Measurements from ENCODE around the gene POLR2M.

Gene POLR2M

DNA sequence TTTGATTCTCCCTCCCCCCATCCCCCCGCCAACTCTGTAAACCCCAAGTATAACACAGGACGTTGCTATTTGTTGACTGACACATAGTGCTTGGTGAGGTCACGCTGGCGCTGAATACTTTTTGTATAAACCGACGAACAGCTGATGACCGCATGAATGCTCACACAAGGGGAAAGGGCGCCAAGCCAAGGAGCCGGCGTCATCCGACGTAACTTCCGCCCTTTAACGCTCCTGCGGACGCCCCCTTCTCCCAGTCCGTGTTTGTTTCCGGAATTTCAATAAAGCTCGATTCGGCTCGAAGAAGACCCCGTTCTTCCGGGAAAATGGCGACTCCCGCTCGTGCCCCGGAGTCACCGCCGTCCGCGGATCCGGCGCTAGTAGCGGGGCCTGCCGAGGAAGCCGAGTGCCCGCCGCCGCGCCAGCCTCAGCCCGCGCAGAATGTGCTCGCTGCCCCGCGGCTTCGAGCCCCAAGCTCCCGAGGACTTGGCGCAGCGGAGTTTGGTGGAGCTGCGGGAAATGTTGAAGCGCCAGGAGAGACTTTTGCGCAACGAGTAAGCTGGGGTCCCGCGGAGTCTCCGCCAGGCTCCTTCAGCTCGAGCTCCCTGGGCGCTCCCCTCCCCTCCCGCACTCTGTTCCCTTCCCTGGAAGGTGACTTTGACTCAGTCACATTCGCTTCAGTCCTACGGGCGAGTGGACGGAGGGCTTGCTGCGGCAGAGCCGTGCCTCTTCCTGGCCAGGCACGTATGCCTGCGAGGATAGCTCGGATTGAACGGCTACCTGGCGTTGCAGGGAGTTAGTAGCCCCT lies at the start of gene POLR2M:
POLR2M (plus strand) TSS at position 310 of the 805 bp plus-strand sequence; CDS start at position 439, 129 bp downstream.
- DNase-seq (ENCODE audit: low spot score): peak; percentile 80

DNA sequence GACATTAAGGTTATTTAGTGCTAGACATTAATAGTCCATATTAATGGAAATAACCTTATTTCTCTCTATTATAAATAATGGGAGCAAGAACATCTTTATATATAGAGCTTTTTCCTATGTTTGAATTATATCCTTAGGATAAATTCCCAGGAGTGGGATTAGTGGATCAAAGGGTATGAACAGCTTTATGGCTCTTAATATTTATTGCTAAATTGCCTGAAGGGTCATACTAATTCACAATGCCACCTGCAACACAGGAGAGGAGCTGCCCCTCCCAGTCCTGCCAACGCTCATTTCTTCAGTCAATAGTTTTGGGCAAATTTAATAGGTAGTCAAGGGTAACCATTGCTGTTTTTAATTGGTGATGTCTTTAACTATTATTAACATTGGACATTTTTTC lies 48.9 kb upstream of the POLR2M start:
- DNase-seq (ENCODE audit: low spot score): no peak

DNA sequence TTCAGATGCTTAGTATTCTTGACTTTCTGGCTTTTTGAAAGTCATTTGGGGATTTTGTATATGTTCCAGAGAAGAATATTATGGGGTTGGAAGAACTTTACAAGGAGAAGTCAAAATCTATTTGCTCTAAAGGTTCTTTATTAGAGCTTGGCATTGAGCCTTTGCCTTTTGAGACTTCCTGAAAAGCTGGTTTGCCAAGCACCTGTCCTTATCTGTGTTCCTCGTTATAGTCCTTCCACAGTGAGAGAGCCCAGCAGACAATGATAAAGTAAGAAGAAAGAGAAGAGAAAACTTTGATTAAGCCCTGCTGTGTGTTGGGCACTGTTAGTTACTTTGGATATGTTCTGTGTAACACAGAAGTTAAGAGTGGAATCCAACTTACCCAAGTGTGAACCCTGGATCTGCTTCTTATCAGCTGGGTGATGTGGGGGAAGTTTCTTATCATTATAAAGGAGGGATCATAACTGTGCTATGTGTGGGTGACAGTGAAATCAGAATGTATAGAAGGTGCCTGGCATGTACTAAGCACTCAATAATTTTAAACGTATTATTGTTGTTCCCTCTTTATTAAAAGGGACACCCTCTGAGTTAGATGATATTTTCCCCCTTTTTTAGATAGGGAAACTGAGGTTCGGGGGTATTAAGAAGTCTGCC lies 44.3 kb upstream of the POLR2M start:
- DNase-seq (ENCODE audit: low spot score): no peak

DNA sequence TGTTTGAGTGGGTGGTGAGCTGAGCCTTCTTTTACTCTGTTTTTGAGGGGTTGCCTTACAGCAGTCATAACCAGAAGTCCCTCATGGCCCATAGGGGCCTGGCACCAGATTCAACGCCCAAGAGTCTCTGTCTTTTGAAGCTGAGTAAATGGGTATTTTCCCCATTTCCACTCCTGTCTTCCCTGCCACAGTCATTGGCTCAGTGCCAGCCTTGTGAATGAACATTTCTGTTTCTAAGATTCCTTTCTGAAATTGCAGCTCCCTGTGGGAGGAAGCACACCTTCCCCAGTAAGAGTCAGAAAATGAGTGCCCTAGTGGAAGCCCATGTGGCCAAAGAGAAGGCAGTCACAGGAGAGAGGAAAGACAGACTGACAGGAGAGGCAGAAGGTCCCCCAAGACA lies 43.7 kb upstream of the POLR2M start:
- DNase-seq (ENCODE audit: low spot score): no peak

DNA sequence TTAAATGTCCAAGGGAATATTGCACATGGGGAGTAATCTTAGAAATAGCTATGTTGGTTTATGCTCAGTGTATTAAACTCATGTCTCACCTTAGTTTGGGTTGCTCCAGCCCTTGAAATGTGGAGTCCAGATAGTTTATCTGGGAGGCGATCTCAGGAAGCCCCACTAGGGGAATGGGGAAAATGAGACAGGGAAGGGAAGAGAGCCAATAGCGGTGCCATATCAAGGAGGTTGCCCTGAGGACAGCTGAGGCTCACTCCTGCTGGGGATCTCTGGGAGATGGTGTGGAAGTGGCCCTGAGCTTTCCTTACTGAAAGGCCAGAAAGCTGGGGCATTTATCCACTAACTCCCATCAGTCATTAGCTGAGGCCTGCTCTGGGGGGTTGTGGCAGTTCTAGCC lies 43.3 kb upstream of the POLR2M start:
- no peak for DNase-seq (ENCODE audit: low spot score)

DNA sequence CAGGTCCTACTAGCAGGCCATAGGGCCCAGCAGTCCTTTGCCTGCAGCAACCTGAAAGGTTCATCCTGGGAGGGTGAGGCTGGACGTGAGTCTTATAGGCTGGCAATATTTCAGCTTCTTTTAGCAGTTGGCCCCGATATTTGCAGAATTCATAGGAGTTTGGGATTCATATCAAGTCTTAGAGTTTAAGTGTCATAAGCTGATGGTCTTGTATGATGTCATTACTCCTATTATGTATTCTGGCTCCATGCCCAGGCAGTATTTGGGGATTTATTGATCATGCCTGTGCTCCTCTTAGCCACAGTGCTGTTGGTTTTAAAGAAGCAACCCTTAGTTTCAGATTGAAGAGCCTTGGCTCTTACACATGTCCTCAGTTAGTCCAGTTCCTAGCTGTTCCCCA lies 41.3 kb upstream of the POLR2M start:
- no peak for DNase-seq (ENCODE audit: low spot score)

DNA sequence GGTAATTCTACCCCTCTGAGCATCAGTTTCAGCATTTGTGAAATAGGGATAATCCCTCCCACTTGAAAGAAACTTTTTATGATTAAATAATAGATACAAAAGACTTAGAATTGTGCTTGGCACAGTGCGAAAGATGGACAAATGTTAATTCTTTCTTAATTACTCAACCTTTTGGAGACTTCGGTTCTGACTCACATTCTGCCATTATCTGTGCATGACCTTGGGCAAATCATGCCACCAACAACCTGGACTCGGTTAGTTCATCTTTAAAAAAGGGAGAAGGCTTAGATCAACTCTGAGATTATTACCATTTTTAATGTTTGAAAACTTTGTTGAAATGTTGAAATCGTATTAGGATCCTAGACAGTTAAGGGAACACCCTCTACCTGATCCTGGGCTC lies 40.6 kb upstream of the POLR2M start:
- DNase-seq (ENCODE audit: low spot score): no peak

DNA sequence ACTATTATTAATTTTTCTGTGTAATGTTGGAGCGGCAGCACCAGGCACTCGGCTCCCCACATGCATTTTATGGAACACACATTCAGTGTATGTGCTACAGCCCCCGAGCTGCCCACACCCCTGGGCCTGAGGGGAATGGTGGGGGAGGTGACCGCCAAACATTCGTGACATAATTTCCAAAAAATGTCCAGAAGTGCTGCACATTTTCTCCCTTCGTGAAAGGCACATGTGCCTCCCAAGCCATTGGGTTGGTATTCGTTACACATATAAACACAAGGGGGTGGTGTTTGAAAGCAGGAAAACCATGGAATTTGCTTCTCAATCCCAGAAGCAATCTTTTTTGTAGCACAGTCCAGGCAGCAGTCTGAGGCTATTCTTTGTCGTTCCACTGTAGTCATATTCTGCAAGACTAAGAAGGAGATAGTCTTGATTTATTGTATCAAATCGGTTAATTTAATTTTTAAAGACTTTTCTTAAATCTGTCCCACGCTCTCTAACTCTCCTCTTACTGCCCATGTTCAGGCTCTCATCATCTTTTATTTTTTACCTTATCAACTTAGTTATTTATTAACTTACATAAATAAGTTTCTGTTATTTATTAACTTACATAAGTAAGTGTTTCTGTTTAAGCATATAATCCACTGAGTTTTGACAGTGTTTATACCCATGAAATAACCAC lies 39.2 kb upstream of the POLR2M start:
- peak; percentile 52 for DNase-seq (ENCODE audit: low spot score)

DNA sequence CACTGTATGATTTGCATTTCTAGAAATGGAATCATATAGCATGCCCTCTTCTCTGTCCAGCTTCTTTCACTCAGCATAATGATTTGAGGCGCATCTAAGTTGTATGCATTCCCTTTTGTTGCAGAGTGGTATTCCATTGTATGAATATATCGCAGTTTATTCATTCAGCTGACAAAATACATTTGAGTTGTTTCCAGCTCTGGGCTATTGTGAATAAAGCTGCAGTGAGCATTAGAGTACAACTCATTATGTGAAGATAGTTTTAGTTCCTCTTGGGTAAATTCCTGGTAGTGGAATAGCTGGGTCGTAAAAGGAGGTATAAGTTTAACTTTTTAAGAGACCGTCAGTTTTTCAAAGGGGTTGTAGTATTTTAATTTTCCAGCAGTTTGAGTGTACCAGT lies 38.5 kb upstream of the POLR2M start:
- no peak for DNase-seq (ENCODE audit: low spot score)

DNA sequence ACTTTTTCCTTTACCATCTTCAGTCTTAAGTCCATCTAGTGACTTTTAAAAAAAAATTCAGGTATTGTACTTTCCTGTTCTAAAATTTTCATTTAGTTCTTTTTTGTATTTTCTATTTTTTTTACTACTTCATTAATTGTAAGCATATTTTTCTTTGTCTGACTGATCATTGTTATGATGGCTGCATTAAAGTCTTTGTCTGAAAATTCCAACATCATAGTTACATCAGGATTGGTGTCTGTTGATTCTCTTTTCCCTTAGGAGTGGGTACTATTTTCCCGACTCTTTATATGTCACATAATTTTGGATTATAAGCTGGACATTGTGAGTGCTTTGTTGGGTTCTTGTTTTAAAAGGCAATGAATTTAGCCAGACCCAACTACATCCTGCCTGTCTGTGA lies 34.9 kb upstream of the POLR2M start:
- DNase-seq (ENCODE audit: low spot score): no peak

DNA sequence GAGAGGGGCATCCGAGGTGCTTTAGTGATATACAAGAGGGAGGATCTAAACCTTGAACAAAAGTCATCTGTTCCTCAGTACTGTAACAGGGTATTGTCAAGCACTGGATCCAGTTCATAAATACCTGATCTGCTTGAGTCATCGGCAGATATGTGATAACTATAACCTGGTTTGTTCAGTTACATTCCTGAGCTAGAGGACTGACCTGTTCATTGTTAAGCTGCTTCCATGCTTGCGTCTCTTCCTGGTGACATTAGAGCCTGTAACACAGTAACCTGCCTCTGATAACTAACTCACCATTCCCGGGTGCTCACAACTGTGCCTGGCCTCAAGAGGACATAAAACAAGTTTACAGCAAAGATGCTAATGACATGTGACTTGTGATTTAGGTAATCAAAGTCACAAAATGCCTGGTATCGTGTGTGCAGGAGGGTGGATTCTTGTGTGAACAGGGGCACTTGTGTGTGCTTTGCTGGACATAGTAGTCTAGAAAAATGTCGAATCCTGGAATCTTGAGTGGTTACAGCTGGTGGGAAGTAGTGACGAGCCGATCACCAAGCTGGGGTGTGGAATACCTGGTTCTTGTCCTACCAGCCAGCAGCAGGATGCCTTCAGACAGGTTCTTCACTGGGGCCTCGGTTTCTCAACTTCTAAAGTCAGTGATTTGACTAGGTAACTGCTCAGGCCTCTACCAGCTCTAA lies 30.9 kb upstream of the POLR2M start:
- DNase-seq (ENCODE audit: low spot score): no peak

DNA sequence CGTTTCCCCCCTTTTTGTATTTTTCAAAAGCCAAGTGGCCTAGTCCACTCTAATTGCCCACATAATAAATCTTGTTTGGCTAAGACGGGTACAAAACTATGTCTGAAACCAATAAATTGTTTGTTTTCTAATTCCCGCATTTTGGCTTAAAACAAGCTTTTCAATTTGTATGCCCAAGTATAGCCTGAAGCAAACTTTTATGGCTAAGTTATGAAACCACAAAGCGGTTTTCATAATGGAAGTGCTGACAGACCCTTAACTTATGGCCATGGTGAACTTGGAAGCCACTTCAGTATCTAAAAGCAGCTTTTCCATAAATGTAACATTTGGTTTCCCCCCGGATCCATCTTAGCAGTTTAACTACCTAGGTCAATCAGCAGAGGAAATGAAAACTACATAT lies 29.9 kb upstream of the POLR2M start:
- DNase-seq (ENCODE audit: low spot score): no peak

DNA sequence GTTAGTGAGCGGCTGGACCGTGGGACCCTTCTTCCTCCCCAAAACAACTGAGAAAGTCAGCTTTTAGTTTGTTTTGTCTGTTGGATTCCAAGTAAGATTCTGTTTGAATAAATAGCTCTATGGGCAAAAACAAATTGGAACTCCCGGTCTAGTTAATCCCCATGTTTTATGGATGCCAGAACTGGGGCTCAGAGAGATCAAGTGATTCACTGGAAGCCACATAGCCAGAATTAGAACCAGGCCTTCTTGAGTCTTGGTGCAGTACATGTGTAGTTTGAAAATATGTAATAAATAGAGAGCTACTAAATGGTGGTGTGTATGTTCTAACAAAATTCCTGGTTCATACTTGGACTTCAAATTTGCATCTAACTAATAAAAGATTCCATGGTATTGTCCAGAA lies 29.3 kb upstream of the POLR2M start:
- DNase-seq (ENCODE audit: low spot score): no peak

DNA sequence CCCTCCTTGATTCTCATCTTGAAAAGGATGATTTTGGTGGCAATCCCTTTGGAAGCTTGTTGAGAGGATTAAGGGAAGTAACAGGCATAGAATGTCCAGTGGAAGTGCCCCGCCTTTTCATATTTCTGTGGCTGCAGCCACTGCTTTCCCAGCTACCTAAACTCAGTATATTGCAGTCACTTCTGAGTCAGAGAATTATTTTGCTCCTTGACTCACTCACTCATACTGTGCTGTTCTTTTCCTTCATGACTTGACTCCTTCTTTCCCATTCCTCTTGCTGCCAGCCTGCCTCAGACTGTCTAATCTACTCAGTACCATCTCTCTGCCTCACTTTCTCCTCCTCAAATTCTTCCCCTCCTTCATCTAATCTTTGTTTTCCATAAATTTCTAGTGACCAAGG lies 26.5 kb upstream of the POLR2M start:
- DNase-seq (ENCODE audit: low spot score): peak; percentile 17

DNA sequence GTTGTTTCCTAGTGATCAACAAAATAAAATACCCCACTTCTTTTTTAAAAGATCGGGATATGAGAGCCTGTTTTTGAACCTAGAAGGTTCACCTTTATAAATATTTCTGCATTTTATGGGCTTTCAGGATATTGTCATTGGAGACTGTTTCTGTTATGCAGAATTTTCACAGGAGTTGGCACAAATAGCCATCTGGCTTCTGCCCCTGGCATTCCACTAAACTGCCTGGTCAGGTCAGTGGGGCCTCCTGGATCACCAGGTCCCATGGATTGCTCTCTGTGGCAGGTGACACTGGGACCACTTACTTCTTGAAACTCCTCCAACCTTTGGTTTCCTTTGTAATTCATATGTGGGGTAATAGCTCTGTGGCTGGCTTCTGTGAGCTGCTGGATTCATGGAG lies 25.5 kb upstream of the POLR2M start:
- no peak for DNase-seq (ENCODE audit: low spot score)

DNA sequence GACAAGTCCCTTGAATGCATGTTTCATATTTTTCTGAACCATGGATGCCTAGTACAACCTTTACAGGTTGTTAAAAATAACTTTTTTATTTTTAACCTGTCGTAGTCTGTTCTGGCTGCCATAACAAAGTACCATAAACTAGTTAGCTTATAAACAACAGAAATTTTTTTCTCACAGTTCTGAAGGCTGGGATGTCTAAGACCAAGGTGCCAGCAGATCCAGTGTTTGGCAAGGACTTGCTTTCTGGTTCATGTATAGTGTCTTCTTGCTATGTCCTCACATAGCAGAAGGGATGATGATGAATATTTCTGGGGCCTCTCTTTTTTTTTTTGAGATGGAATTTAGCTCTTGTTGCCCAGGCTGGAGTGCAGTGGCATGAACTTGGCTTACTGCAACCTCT lies 23.0 kb upstream of the POLR2M start:
- no peak for DNase-seq (ENCODE audit: low spot score)

DNA sequence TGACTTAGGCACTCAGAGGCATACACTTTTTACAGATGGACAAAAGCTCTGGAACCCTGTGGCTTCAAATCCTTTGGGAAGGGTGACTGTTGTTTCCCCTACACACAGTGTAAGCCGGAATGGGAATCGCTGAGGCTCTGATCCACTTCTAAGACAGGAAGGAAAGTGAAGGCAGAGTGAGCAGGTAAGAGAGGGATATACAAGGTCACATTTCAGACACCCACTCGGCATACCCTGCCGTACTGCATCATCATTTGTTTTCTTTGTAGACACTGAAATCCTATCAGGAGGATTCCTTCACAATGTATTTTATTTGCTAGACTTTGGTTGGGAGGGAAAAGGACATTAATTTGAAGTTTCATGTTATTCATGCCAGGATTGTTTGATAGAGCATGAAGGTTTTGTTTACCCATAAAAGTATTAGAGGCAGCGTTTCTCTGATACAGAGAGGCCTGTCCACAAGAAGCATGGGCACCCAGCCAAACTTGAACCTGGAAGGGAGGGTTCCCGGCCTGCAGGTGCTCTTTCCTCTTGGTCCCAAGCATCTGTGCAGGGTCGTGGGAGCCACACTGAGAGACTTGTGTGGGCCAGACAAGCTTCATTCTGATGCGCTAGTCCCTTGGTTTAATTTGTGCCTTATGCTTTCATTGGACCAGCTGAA lies 21.9 kb upstream of the POLR2M start:
- no peak for DNase-seq (ENCODE audit: low spot score)

DNA sequence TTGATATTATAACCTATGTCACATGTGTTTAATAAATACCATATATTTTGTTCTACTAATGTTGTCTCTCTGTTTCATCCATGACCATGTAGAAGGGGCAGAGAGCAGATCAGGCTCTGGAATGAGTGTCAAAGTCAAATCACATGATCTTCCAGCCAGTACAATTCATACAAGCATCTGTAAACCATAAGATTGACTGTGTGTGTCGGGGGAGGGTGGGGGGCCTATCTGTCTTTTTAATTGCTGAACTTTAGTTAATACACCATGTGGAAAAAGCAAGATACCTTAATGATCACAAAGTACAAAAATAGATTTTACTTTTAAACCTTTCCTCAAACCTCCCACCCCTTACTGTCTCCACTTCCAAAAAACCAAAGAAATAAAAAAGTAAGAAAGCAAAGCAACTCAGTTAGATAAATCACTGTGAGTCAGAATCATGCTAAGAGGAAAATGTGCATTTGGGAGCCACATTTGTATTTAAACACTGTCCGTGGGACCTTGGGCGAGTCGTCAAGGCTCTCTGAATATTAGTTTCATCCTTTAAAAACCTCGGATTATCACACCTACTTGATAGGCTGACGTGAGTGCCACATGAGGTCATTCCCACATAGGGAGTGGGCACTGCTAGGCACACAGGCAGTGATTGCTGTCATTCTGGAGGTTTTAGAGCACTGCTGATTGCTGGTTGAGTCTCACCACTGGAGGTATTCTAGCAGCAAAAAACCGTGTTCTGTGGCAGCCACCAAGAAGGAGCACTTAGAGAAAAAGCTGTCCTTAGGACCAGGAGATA lies 21.0 kb upstream of the POLR2M start:
- no peak for DNase-seq (ENCODE audit: low spot score)

DNA sequence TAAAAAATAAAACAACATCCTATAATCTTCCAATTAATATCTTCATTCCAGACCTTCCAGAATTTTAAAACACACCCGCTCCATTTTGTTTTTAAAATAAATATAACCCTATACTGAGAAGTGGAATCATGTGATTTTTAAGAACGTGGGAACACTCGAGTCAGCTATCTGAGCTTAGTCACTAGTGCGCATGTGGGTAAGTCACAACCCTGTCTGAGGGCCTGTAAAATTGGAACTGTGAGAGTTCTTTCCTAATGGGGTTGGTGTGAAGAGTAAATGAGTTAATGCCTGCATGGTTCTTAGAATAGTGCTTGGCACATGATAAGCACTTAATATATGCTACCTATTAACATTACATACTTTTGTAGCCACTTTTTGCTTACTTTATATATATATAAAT lies 19.9 kb upstream of the POLR2M start:
- DNase-seq (ENCODE audit: low spot score): no peak

DNA sequence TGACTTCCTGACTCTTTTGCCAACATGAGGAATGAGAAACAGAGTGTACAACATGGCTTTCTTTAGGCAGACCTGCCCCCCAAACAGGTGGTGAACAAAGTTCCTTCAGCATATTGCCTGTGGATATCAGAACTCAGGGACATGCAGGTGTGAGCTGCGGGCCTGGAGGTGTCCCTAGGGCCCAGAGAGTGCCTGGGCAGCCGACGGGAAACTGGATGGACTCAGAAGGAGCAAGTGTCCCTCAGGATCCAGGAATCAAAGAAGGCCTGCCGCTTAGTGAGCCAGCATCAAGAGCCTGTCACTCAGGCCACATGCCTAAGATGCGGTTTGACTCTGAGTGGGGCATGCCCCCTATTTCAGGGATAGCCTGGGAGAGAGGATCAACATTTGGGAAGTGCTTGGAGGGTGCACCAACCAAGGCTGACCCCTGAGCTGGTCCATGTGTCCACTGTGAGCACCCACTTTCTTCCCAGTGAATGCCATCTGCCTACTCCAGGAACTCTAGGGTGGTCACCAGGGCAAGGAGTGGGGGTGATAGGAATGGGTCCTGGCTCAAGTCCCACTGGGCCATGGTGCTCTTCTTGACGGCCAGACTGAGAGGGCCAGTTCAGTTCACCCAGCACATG lies 16.1 kb upstream of the POLR2M start:
- DNase-seq (ENCODE audit: low spot score): no peak

DNA sequence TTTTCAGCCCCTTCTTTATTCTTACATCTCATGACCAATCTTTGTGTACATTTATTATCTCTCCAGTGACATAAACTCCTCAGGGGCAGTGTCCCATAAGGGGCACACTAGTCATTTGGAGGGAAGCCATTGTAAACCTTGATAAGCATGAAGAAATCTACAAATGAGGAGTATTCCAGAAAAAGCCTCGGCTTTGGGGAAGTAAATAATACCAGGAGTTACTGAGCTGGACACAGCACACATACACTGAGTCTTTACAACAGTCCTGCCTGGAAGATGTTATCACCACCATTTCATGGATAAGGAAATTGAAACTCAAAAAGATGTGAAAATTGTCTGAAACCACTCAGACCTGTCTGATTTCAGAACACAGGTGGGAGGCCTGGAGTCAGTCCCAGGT lies 15.4 kb upstream of the POLR2M start:
- DNase-seq (ENCODE audit: low spot score): no peak

All from hepatic stellate cell (primary cell).